KMS-11 (cell line): ENCODE data around the gene PCSK1.

Source experiments
- H2AFZ ChIP-seq: fragments of 200-600 bp; sonication (generic); 2 replicates; pipeline ENCODE4 v1.6.1; 2016; ENCODE audit warnings: antibody characterized with exemption, mixed run types, low read depth
- H3K27ac ChIP-seq: fragments of 200-600 bp; sonication (generic); 2 replicates; pipeline ENCODE4 v1.6.1; 2016; ENCODE audit warnings: mild to moderate bottlenecking, mixed run types
- H3K27me3 ChIP-seq: fragments of 200-600 bp; sonication (generic); 2 replicates; pipeline ENCODE4 v1.6.1; 2017; ENCODE audit warnings: mild to moderate bottlenecking, low read depth, mixed run types, moderate library complexity; ENCODE audit not compliant: insufficient read depth
- H3K36me3 ChIP-seq: fragments of 200-600 bp; sonication (generic); 2 replicates; pipeline ENCODE4 v1.6.1; 2017; ENCODE audit warnings: mild to moderate bottlenecking, mixed run types; ENCODE audit not compliant: insufficient read depth
- H3K4me1 ChIP-seq: fragments of 200-600 bp; sonication (generic); 2 replicates; pipeline ENCODE4 v1.6.1; 2016; ENCODE audit warnings: mild to moderate bottlenecking, low read depth, mixed run types; ENCODE audit not compliant: poor library complexity, severe bottlenecking
- H3K4me2 ChIP-seq: fragments of 200-600 bp; sonication (generic); 2 replicates; pipeline ENCODE4 v1.7.0; 2016; ENCODE audit warnings: mild to moderate bottlenecking, mixed run types
- H3K4me3 ChIP-seq: fragments of 200-600 bp; sonication (generic); IDR thresholded peaks from 2 replicates; pipeline ENCODE4 v1.6.1; 2017; ENCODE audit warnings: low read depth, low read length, mixed read lengths; ENCODE audit not compliant: insufficient read depth
- H3K79me2 ChIP-seq: fragments of 200-600 bp; sonication (generic); 2 replicates; pipeline ENCODE4 v1.6.1; 2016; ENCODE audit warnings: low read depth, mixed run types; ENCODE audit not compliant: insufficient read depth
- H3K9ac ChIP-seq: fragments of 200-600 bp; sonication (generic); 2 replicates; pipeline ENCODE4 v1.6.1; 2016; ENCODE audit warnings: mild to moderate bottlenecking, mixed run types
- H4K20me1 ChIP-seq: fragments of 200-600 bp; sonication (generic); 2 replicates; pipeline ENCODE4 v1.6.1; 2016; ENCODE audit warnings: mild to moderate bottlenecking, mixed run types; ENCODE audit not compliant: insufficient read depth
- TF ChIP-seq, protein P1 (sequence below): fragments of 200-600 bp; sonication (generic); conservative IDR thresholded peaks from 2 replicates; pipeline ENCODE4 v1.6.1; 2017; ENCODE audit warnings: low read depth, mild to moderate bottlenecking, antibody characterized with exemption, low read length, moderate library complexity, mixed read lengths

PCSK1 gene

GRCh38 chr5:96379896-96380295 is 53.2 kb downstream of the PCSK1 start:
- Histone ChIP-seq H3K4me1 (no peaks in the 10 kb centered on the region), H3K27ac (no peak overlapping the region), H3K4me2 (no peak overlapping the region), H4K20me1 (no peaks in the 10 kb centered on the region), H3K27me3 (no peaks in the 10 kb centered on the region), H2AFZ (no peak overlapping the region), H3K9ac (no peak overlapping the region), H3K4me3 (no peak overlapping the region), H3K36me3 (no peaks in the 10 kb centered on the region), H3K79me2 (no peaks in the 10 kb centered on the region)
- TF ChIP-seq, protein P1, sequence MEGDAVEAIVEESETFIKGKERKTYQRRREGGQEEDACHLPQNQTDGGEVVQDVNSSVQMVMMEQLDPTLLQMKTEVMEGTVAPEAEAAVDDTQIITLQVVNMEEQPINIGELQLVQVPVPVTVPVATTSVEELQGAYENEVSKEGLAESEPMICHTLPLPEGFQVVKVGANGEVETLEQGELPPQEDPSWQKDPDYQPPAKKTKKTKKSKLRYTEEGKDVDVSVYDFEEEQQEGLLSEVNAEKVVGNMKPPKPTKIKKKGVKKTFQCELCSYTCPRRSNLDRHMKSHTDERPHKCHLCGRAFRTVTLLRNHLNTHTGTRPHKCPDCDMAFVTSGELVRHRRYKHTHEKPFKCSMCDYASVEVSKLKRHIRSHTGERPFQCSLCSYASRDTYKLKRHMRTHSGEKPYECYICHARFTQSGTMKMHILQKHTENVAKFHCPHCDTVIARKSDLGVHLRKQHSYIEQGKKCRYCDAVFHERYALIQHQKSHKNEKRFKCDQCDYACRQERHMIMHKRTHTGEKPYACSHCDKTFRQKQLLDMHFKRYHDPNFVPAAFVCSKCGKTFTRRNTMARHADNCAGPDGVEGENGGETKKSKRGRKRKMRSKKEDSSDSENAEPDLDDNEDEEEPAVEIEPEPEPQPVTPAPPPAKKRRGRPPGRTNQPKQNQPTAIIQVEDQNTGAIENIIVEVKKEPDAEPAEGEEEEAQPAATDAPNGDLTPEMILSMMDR = no peak

- H3K27me3 ChIP-seq = no peaks in the 10 kb centered on the region
Observed at GRCh38 chr5:96377597-96377996, 55.5 kb downstream of the PCSK1 start.

DNA sequence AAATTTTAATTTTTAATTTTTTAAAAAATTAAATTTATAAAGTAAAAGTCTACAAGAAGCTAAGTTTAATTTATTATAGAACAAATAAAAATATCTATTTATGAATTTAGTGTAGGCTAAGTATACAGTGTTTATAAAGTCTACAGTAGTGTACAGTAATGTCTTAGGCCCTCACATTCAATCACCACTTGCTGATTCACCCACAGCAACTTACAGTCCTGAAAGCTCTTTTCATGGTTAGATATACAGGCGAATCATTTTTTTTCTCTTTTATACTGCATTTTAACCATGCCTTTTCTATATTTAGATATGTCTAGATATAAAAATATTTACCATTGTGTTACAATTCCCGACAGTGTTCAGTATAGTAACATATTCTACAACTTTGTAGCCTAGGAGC is 55.9 kb downstream of the PCSK1 start:
- H3K4me1 ChIP-seq = no peaks in the 10 kb centered on the region
- TF ChIP-seq, protein P1 = no peak
- no peaks in the 10 kb centered on the region for H3K27me3 ChIP-seq
- no peaks in the 10 kb centered on the region for H3K36me3 ChIP-seq
- no peak overlapping the region for H3K4me3 ChIP-seq
- no peaks in the 10 kb centered on the region for H3K79me2 ChIP-seq
- H3K9ac ChIP-seq = no peak overlapping the region
- no peak overlapping the region for H2AFZ ChIP-seq
- H3K27ac ChIP-seq = no peak overlapping the region
- H4K20me1 ChIP-seq = no peaks in the 10 kb centered on the region
- no peak overlapping the region for H3K4me2 ChIP-seq

More at GRCh38 chr5:96377597-96377996, 55.5 kb downstream of the PCSK1 start:
- H3K27ac ChIP-seq = no peak overlapping the region
- no peaks in the 10 kb centered on the region for H3K4me1 ChIP-seq
- H4K20me1 ChIP-seq = no peaks in the 10 kb centered on the region
- no peak overlapping the region for H3K9ac ChIP-seq
- TF ChIP-seq, protein P1 = no peak
- H3K79me2 ChIP-seq = no peaks in the 10 kb centered on the region
- H3K36me3 ChIP-seq = no peaks in the 10 kb centered on the region
- no peak overlapping the region for H3K4me2 ChIP-seq
- no peak overlapping the region for H2AFZ ChIP-seq
- H3K4me3 ChIP-seq = no peak overlapping the region

DNA sequence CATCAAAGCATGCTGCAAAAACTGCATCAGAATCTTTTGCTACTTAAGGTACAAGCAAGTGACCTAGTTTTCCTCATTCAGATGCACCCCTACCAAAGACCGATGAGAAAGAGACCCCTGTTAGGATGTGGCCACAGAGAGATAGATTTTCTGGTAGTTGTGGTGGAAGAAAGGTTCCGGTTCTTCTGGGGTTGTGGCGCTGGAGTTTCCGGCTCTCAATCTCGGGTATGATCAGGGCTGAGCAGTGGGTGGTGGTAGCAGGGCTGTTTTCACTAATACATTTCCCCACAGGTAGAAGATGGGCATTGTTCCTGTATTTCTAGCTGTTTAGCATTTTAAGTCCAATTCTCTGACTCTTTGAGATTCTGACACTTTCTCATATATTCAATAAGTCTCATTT is 58.4 kb downstream of the PCSK1 start:
- Histone ChIP-seq H3K27me3 (no peaks in the 10 kb centered on the region), H4K20me1 (no peaks in the 10 kb centered on the region), H3K4me3 (no peak overlapping the region), H3K9ac (no peak overlapping the region), H3K79me2 (no peaks in the 10 kb centered on the region), H3K27ac (no peak overlapping the region), H2AFZ (no peak overlapping the region), H3K4me1 (no peaks in the 10 kb centered on the region), H3K4me2 (no peak overlapping the region), H3K36me3 (no peaks in the 10 kb centered on the region)
- TF ChIP-seq, protein P1 = no peak
